ENCODE results near the gene GRM4. TPM values are rescaled to one million over a fixed set of nuclear protein-coding genes. Genes with fewer than 3 reads are reported as not detected.

Gene GRM4
- total RNA-seq, 1 experiment from 2014 or later = not detected

- DNase-seq = no peak
- H3K27ac Mint-ChIP-seq (ENCODE audit: unreplicated experiment) = no peak overlapping the region
- H3K4me1 Mint-ChIP-seq (ENCODE audit: low read depth, unreplicated experiment) = no peaks in the 10 kb centered on the region
- no peak overlapping the region for H3K4me3 Mint-ChIP-seq (ENCODE audit: low read depth, unreplicated experiment)
- no TSS peak for BruUV-seq (replicated peaks)
- no peaks in the 10 kb centered on the region for H3K36me3 Mint-ChIP-seq (ENCODE audit: insufficient read depth, unreplicated experiment)
- CTCF ChIA-PET = interaction anchor here (0.6 kb wide), 1 partner anchor 561 kb away, joined by 7 read pairs; no protein-coding TSS in a partner anchor
- H3K27me3 Mint-ChIP-seq (ENCODE audit: unreplicated experiment) = peaks cover 99% of the 10 kb centered on the region
- H3K9me3 Mint-ChIP-seq (ENCODE audit: low read depth, unreplicated experiment) = no peaks in the 10 kb centered on the region
- TF ChIP-seq, protein P1, sequence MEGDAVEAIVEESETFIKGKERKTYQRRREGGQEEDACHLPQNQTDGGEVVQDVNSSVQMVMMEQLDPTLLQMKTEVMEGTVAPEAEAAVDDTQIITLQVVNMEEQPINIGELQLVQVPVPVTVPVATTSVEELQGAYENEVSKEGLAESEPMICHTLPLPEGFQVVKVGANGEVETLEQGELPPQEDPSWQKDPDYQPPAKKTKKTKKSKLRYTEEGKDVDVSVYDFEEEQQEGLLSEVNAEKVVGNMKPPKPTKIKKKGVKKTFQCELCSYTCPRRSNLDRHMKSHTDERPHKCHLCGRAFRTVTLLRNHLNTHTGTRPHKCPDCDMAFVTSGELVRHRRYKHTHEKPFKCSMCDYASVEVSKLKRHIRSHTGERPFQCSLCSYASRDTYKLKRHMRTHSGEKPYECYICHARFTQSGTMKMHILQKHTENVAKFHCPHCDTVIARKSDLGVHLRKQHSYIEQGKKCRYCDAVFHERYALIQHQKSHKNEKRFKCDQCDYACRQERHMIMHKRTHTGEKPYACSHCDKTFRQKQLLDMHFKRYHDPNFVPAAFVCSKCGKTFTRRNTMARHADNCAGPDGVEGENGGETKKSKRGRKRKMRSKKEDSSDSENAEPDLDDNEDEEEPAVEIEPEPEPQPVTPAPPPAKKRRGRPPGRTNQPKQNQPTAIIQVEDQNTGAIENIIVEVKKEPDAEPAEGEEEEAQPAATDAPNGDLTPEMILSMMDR (IDR thresholded peaks at IDR 0.05; ENCODE audit: unreplicated experiment) = no peak
- intact Hi-C loops (cut with micrococcal nuclease; ENCODE audit: unreplicated experiment) = no loop called here
Measured at GRCh38 chr6:34095741-34096140, 50.1 kb downstream of the GRM4 start.

DNA sequence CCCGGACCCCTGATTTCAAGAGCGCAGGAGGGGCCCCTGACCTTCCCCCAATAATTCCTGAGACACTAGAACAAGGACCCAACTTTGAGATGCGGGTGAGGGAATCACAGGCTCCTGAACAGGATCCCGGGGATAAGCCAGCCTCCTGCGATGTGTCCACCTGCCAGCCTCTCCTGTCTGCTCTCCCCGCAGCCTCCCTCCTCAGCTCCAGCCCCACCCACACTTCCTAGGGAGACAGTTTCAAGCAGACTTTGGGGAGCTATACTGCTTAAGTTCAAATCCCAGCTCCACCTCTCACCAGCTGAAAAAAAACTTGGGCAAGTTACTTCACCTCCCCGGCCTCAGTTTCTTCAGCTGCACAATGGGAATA is 50.8 kb downstream of the GRM4 start:
- Mint-ChIP-seq H3K4me1 (ENCODE audit: low read depth, unreplicated experiment) (no peaks in the 10 kb centered on the region), H3K4me3 (ENCODE audit: low read depth, unreplicated experiment) (no peak overlapping the region), H3K27ac (ENCODE audit: unreplicated experiment) (no peak overlapping the region), H3K27me3 (ENCODE audit: unreplicated experiment) (peaks cover 99% of the 10 kb centered on the region), H3K36me3 (ENCODE audit: insufficient read depth, unreplicated experiment) (no peaks in the 10 kb centered on the region), H3K9me3 (ENCODE audit: low read depth, unreplicated experiment) (no peaks in the 10 kb centered on the region)
- CTCF ChIA-PET = interaction anchor here (0.6 kb wide), 1 partner anchor 561 kb away, joined by 7 read pairs; no protein-coding TSS in a partner anchor
- DNase-seq = no peak
- intact Hi-C loops (cut with micrococcal nuclease; ENCODE audit: unreplicated experiment) = no loop called here
- no TSS peak for BruUV-seq (replicated peaks)
- TF ChIP-seq, protein P1 (IDR thresholded peaks at IDR 0.05; ENCODE audit: unreplicated experiment) = no peak

DNA sequence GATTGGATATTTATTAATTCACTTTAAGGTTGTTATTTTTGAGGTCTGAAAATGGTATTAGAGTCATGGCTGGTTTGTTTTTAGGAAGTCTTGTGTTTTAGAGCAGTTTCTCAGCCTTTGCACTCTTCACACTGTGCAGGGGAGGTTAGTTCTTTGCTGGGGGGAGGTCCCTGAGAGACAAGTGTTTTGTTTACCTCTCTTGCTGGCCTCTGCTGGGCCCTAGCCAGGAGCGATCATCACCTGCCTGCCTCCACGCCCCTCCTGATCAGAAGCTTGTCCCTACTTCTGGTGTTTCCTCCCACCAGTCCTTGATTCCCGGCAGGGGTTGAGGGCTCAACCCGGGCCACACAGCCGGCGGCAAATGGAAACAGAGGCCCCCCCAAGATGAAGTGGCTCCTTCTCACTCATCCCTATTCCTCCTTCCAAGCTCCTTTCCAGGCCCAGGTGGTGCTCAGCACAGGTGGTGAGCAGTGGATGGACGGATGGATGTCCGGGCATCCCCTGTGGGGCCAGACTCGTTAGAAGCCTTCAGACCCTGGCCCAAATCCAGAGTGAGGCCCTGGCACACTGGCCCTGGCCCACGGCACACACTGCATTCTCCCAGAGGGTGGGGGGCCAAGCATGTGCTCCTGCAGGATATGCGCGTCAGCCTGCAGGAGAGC is 51.3 kb downstream of the GRM4 start:
- no TSS peak for BruUV-seq (replicated peaks)
- no peaks in the 10 kb centered on the region for H3K4me1 Mint-ChIP-seq (ENCODE audit: low read depth, unreplicated experiment)
- TF ChIP-seq, protein P1 (IDR thresholded peaks at IDR 0.05; ENCODE audit: unreplicated experiment) = no peak
- no peaks in the 10 kb centered on the region for H3K36me3 Mint-ChIP-seq (ENCODE audit: insufficient read depth, unreplicated experiment)
- intact Hi-C loops (cut with micrococcal nuclease; ENCODE audit: unreplicated experiment) = no loop called here
- no peak overlapping the region for H3K4me3 Mint-ChIP-seq (ENCODE audit: low read depth, unreplicated experiment)
- CTCF ChIA-PET = no interaction called here
- DNase-seq = no peak
- H3K27ac Mint-ChIP-seq (ENCODE audit: unreplicated experiment) = no peak overlapping the region
- H3K27me3 Mint-ChIP-seq (ENCODE audit: unreplicated experiment) = peaks cover 99% of the 10 kb centered on the region
- H3K9me3 Mint-ChIP-seq (ENCODE audit: low read depth, unreplicated experiment) = no peaks in the 10 kb centered on the region

DNA sequence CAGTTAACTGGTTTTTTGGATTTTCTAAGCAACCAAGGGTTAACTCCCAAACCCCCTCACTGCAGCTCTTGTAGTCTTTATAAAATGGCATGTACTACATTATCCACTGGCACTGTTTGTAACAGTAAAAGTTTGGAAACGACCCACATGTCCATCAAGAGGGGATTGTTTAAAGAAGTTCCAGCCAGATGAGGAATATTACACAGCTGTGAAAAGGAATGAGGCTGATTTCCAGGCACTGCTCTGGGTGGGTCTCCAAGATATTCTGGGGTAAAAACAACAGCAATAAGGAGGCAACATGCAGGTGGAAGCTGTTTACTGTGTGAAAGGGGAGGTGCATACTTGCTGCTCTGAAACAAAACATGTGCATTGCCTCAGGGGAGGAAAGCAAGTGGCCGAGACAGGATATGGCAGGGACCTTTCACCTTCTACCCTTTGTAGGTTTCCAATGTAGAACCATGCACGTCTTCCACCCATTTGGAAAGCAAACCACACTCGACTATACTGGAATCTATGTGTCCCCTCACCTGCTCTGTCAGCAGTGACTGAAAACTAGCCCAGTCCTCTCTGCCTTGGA is 51.9 kb downstream of the GRM4 start:
- no peaks in the 10 kb centered on the region for H3K36me3 Mint-ChIP-seq (ENCODE audit: insufficient read depth, unreplicated experiment)
- no TSS peak for BruUV-seq (replicated peaks)
- CTCF ChIA-PET = no interaction called here
- TF ChIP-seq, protein P1 (IDR thresholded peaks at IDR 0.05; ENCODE audit: unreplicated experiment) = no peak
- intact Hi-C loops (cut with micrococcal nuclease; ENCODE audit: unreplicated experiment) = no loop called here
- peaks cover 99% of the 10 kb centered on the region for H3K27me3 Mint-ChIP-seq (ENCODE audit: unreplicated experiment)
- no peaks in the 10 kb centered on the region for H3K9me3 Mint-ChIP-seq (ENCODE audit: low read depth, unreplicated experiment)
- DNase-seq = no peak
- H3K4me1 Mint-ChIP-seq (ENCODE audit: low read depth, unreplicated experiment) = no peaks in the 10 kb centered on the region
- no peak overlapping the region for H3K27ac Mint-ChIP-seq (ENCODE audit: unreplicated experiment)
- H3K4me3 Mint-ChIP-seq (ENCODE audit: low read depth, unreplicated experiment) = no peak overlapping the region
